CD4-positive, alpha-beta T cell treated with Interferon gamma for 1 hour (primary cell): ENCODE data around the gene STAC3.

Experiments
- DNase-seq: peaks from one replicate; pipeline ENCODE4 v3.0.0-alpha.2; 2020

The STAC3 gene

DNA sequence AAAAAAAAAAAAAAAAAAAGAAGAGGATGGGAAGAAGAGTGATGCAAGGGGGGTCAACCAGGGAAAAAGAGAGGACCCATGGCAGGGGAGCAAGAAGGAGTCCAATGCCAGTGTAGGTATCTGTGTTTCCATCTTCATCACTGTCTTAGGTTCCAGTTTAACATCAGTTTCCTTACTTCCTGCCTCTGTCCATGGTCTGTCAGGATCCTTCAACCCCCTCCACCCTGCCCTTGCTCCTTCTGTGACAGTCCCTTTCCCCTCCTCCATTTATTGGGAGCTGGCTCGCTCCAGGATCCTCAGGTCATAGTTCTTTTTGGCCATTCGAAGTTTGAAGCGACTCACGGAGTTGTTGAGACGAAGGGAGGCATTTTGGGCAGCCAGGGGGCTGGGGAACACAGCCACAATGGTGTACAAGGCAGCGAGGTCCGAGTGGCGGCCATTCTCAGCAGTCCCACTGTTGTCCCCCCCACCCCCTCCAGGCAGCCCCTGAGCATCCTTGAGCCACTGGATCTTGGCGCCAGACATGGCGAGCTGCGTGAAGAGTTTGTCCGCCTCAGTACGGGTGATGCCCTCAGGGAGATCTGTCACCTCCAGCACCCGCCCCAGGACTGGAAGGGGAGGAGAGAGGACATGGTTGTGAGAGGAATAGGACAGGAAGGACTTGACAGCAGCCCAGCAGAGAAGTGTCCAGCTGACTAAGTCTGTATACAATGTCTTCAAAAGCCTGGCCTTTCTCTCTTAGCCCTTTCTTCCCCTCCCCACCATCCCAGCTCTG is 3.7 kb upstream of the STAC3 start:
- DNase-seq, result no peak

DNA sequence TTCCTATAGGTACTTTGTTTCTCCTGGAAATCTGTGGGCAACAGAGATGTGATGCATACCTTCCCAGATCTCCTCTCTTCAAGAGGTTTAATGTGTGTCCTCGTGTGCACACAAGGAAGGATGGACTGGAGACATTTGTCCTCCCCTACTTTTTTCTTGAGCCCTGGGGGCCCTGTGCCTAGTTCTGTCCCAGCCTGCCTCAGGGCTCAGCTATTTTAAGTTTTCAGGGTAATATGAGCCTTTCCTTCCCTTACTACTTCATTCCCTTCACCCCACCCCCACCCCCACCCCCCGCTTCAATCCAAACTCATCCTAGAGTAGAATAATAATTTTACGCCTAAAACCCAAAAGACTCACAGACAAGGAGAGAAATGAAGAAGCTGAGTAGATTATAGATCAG is 446 bp downstream of the STAC3 start:
- DNase-seq, result no peak

DNA sequence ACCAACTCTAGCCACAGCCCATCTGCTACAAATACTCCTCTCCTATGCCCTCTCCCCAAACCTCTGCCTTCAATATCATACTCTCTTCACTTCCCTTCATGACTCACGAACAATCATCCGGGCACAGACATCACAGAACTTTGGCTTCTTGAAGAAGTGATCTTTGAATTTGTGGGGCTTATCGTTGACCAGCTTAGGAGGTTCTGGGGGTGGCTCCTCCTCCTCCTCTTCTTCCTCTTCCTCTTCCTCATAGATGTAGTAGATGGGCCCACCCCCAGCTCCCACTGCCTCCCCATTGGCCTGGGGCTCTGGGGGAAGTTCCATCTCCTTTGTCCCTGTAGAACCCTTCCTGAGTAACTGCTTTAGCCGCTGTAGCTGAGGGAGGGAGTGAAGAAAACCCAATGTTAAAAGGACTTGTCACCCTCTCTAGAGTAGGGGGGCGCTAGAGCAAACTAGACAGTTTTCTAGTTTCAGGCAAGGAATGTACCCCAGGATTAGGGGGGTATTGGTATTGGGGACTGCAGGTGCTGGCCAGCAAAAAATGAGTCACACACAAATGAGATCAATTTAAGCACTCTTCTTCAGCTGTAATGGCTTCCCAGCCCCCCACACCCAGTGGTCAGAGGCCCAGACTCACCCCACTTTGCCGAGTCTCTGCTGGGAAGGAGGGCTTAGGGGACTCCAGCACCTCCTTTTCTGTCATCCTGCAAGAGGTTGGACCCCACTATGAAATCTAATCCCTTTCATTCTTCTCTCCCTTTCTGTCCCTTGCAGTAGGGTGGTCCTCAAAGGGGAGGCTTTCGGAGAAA is 1.8 kb downstream of the STAC3 start:
- DNase-seq, result peak; percentile 25

DNA sequence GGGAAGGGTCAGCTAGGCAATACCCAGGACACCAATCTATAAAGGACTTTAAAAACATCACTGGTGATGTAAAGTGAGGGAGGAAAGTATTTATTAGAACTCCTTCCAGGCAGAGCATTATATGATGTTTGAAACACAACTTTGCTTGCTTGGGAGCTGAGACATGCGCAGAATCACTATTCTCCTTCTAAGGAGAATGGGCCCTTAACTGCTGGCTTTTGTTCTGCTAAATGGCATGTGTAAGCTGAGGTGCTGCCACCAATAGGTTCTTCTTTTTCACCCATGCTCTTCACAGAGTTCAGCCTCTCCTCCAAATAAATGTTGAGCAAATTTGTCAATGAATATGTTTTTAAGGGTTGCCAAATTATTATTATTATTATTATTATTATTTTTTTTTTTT is 3.9 kb downstream of the STAC3 start:
- DNase-seq, result no peak

DNA sequence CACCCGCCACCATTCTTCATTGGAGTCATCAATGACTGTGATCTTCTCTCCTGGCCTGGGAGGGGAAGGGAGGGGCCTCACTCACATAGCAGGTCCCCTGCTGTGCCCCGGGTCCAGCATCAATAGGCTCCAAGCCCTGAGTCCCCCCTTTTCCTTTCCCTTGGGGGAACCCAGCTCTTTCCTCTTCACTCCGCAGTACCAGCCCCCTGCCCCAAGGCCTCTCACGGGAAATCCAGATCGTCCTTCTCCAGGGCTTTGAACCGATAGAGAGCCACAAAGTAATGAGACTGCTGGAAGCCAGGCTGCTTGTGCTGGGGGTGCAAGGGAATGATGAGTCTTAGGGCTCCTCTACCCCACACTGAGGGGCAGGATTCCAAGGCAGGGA is 6.7 kb downstream of the STAC3 start:
- no peak for DNase-seq

DNA sequence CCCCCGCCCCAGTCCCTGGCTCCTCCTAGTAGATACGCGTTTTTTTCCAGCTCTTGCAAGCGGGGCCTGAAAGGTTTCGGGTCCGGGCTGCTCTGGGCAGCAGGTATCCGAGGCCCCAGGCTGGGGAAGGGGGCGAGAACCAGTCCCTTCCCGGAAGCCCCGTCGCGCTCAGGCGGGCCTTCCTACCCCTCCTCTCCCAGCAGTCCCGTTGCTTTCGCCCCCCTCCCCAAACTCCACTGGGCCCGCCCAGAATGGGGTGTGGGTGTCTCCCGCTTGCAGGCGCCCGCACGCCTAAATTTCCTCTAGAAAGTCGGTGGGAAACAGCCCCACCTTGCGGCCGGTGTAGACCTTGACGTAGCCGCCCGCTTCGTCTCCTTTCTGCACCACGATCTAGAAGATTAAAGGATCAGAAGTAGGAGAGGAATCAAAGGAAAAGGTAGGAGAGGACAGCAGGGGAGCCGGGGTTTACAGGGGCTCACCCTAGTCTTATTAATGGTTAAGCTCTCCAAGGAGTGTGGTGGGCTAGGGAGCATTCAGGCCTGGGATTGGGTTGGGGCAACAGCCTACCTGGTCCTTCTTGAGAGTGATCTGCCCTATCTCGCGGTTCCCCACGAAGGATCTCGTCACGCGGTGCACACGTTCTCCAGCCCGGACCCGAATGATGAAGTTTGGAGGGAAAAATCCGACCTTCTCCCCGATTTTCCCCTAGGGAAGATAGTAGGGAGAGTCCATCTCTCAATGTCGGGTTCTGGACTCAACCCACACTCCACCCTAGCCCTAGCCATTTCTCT is 7.3 kb downstream of the STAC3 start:
- peak; percentile 71 for DNase-seq

DNA sequence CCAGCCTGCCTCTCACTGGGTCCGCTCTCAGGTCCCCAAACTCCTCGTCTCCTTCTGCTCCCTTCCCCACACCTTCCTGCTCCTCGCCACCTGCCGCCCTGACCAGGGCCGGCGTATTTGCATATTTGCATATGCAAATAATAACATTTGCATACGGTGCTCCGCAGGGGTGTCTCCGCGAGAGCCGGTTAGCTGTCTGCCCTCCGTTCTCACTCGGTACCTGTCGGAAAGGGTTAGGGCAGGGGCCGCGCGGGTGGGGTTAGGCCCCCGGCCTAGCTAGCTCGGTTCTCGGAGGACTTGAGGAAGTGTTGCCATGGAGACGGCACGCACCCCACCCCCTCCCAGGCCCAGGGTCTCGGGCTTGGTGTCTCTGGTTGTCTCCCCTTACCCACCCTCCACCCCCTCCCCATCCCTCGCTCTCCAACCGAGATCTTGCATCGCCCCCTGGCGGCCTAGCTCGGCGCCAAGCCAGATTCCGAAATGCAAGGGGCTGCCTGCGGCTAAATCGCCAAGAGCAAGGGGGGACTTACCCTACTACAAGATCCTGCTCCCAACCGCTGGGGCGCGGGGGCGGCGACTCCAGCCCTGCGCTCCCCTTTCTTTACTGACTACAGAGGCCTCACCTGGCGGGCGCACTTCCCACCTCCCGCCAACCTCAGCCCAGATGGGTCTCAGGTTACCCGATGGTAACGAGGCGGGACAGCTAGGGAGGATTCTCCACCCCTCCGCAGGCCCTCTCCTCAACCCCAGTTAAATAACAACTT is 8.1 kb downstream of the STAC3 start:
- DNase-seq, result peak; percentile 50

DNA sequence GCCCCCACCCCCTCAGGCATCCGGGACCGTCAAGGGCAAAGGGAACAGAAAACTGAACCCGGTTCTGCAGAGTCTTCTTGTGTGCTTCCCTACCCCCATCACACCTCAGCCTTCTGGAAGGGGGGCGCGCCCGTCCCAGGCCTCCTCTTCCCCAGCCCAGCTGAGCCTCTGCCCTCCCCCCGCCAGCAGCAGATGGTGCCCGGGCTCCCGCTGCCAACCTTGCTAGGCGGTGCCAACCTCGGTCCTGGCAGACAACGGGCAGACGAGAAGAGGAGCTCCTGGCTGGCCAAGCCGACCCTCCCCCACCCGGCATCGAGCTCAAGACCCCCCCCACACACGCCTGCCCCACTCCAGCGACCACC is 8.7 kb downstream of the STAC3 start:
- DNase-seq, result no peak

DNA sequence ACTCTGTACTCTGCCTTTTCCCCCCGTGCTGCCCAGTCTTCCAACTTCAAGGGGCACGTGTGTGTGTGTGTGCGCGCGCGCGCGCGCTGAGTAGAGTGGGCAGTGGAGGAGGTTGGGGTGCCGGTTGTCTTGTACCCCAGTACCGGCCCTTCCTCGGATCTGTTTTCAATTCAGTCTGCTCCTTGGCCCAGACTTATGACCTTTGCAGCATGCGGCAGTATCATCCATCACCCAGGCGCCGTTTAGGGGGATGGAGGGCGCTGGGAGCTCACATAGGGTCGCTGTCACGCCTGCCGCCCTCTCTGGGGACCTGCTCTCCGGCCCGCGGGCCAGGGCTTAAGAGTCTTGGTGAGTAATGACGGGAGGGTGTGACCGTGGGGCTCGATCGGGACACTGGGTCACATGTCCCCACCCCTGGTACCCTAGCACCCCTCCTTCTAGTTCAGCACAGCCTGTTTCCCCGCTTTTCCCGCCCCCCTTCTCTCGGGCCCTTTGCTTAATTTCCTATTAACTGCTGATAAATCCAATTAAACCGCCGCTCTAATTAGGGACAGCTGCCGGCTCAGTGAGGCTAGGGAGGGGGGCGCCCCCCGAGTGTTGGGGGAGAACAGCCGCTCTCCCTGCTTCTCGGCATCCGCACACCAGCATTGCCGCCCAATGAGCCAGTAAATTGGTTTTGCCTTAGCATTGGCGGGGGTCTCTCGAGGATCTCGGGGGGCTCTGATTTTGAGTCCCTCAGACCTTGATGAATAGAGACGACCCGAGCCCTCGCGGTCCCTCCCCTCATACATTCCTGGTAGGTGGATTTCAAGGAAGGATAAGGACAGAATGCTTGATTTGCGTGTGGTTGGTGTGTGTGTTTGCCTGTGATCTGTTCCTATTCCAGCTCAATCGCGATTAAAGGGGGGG is 9.3 kb downstream of the STAC3 start:
- no peak for DNase-seq

DNA sequence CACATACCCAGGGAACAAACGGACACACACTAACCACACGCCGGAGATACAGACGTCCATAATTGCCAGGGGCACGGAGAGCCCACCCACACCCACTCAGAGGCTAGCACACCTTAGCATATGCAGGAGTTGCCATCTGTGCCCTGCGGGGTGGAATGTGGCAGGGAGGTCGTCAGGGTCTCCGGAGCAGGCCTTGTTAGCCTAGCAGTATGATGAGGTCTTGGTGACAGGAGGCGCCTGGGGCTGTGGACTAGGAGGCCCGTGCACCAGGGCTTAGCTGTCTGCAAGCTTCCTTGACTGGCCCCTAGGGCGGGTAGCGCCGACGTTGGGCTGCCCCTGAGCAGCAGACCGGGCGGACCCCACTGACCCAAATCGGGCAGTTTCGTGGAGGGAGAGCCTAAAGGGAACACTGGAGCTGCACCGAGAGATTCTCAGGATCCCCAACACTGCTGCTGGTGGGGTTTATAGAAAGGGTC is 10.0 kb downstream of the STAC3 start:
- DNase-seq, result no peak

DNA sequence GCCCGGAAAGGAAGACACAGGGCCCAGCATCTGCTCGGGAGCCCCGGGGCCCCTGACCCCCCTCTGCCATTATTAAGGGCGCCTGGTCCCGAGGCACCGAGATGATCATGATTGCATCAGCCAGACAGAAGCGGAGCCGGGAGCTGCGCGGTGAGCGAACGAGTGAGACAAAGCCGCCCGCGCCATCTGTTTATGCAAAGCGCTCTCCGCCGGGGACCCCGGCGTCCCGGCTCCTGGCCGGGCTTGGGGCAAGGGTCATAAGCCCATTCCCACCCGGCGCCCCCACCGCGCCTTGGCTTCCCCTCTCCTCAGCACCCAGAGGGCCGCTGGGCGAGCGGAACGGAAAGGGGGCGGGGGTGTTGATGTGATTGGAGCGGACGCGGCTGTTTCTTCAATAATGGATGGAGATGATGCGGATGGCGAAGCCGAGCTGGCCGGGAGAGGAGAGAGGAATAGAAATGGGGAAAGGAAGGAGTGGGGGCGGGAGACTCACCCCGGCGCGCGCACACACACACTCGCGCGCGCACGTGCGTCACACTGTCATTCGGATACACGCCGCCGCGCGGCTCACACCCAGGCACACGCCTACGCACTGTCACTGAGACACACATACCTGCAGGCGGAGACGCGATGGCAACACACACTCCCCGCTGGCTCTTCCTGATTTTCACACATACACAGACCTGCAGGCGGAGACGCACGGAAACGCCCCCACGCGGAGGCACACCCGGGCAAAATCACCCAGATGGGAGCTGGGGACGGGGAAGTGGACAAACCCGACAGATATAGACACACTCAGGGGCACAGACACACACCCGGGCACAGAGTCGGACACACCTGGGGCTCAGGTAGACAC is 10.7 kb downstream of the STAC3 start:
- DNase-seq, result peak; percentile 80

DNA sequence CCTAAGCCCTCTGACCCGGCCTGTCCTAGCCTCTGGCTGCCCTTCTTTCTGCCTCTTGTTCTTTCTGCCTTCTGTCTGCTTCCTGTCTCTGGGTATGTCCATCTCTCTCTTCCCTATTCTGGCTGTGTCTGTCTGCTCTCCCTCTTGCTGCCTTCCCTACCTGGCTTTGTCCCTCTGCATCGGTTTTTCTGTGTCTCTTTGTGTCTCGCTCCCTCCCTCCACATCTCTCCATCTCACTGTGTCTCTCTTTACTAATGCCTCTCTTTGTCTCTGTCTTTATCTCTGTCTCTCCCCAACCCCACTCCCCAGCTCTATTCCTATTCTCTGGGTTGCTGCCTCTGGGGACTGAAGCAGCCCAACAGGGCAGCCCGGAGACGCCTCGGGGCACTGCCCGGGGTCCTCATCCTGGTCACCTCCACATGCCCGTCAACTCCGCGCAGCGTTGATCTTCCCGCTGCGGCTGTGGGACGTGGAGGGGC is 11.4 kb downstream of the STAC3 start:
- no peak for DNase-seq

DNA sequence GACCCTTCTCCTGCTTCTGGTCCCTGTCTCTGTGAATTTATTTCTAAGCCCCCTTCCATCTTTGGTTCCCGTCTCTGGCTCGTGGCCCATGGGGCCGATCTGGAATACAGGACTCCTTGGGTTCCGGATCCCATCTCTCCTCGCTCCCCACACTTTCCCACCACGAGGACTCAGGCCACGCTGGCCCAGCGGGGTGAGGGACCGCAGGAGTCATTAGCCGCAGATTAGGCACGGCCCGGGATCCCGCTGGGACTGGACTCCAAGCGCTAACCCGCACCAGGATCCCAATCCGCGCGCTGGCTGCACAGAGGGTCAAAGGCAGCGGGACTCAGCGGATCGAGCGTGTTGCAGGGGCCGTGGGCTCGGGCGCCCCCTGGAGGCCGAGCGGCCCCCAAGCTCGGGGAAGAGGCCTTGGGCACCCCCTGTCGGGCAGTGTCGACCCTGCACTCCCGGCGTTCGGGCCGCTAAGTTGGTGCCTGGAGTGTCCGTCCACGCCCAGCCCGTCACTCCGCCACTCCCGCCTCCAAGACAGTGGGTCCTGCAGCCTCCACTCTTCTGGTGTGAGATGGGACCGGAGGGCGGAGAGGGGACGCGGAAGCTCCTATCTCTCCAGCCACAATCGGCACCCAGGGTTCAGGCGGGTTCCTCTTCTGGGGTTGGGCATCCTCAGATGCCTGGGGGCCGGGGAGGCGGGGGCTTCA is 12.0 kb downstream of the STAC3 start:
- peak; percentile 82 for DNase-seq

DNA sequence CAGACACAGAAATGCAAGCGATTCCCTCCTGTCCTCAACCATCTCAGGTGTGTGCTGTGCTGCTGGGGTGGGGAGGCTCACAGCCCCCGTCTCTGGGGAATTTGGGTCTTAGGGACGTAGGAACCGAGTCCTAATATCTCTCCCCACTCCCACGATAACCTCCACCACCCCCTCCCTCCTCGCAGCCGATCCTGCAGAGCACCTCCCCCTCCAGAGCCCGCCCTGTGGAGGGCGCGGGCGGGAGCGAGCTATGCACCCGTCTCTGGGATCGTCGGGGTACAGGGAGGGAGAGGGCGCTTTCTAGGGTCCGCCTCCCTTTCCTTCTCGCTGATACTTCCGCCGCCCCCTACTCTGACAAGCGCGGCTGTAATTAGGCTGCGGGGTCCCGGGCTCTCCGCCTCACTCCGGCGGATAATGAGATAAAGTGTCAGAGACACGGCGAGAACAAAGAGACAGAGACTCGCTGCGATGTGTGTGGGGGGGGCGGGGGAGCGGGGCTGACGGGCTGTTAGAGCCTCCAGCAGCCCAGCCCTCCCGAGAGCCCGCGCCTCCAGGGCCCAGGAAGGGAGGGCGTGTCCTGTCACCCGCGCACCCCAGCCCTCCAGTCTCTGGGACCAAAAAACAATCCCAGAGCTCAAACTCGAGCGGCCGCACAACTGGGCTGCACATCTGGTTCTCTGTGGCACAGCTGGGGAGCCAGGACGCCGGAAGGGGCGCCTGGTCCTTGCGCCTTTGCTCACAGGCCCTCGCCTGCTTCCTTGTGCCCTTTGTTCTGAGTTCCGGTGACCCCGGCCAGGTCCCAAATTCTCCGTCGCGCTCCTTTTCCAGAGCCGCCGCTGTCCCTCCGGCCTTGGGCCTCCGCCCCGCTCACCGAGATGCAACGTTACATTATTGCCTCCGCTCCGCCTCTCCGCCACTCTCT is 12.8 kb downstream of the STAC3 start:
- no peak for DNase-seq

DNA sequence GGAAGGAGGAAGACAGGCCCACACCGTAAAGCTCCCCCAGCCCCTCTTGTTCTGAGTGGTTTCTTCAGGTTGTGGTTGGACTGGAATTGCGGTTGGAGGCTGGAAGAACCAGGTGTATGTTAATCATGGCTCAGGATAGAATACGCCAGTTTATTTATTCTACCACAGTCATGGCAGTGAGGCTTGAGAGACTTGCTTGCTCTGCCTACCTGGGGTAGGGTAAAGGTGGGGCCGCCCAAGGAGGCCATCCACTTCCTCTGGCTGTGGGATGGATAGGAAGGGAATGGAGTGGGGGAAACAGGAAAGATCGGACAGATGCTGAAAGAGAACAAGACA is 13.4 kb downstream of the STAC3 start:
- DNase-seq, result no peak

DNA sequence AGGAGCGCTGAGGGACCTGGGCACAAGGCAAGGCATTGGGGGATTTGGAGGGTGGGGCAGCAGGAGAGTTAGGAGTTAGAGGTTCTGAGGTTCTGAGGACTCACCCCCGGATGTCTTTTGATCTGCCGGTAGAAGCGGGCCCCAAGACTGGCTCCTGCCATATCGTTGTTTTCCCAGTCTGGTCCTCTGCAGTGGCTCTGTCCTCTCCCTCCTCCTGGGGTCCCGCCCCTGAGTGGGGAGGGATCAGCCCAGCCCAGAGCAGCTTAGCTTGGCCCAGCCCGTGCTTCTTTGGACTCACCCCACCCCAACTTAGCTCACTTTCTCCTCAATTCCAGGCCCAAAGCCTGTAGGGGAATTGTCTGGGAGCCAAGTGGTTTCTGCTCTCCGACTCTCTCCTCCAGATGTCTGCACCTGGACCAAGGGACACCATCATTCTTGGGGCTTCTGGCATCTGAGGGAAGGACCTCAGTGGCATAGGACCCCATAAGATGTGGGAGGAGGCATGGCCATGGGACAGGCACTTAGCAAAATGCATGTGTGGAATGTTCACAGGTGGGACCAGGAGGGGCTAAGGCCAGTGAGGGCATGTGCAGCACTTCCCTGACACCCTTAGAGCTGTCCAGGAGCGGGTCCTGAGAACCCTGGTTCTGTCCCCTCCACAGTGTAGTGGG is 13.9 kb downstream of the STAC3 start:
- DNase-seq, result no peak

DNA sequence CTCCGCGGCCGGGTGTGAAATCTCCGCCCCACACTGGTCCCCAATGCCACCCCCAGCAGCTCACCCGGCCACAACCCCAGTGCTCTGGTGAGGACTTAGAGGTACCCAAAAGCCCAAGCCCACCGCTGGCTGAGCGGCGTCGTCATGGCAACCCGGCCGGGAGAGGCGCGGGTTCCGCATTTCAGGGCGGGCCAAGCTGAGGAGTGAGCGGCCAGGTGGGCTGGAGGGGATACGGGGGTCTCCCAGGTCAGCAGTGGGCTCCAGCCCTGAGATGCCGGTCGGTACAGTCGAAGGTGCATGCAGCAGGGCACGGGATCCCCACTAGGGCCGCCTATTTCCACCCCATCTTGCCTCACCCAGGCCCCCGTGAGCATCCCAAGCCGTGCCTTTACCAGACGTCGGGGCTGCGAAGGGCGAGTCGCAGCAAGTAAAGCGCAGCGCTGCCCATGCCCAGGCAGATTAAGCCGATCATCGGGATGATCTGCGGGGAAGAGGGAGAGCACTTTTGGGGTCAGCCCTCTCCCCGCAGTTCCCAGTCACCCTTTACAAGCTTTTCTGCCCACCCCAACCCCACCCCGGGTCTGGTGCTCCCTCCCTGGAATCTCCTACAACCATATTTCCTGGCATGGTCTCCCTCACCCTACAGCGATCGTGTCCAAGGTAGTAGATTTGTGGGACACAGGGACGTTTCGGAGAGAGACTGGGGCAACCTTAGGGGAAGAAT is 14.6 kb downstream of the STAC3 start:
- peak; percentile 41 for DNase-seq

DNA sequence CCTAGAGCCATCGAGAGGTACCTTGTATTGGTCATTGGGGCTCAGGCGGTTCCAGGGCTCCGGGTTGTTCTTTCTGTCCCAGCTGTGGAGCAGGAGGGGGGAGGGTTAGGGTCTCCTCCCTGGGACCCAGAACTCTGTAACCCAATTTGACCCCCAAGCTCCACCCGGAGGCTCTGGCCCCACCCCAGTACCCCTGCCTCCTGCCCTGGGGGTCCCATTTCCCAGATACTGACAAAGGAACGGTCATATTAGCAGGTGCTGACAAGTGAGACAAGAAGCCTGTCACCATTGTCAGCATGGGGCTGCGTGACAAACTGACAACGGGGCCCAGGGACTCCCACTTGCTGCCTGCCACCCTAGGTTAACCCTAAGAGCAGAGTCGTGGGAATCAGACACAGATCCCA is 15.3 kb downstream of the STAC3 start:
- DNase-seq, result no peak
